Globus pallidus (tissue), 1 donor: ENCODE measurements around the gene PKN1.

Experiments
- DNase-seq: peaks from one replicate; pipeline ENCODE4 v3.0.0-alpha.2; 2015; ENCODE audit warnings: low spot score

The PKN1 gene

DNA sequence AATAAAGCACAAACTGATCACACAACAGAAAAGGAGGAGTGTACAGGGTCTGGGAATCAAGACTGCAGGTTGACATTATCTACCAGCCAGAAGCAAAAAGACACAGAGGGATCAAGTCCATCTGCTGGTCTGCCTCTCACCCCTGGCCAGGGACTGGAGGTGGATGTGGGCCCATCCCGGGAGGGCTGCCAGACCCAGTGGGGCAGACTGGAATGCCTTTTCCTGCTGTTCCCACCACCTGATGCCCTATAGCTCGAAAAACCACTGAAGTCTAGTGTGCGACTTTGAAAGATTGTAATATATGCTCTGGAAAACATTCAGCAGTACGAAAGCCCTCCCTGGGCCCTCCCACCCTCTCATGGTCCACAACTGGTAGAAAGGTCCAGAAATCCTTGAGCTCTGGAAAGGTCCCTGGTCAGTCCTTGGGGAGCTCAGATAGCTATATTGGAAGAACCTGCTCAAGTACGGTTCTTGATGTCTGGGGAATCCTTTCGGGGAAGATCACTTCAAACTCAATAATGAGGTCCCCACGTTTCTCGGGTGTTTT lies 82.5 kb downstream of the PKN1 start:
- DNase-seq = peak; percentile 50

DNA sequence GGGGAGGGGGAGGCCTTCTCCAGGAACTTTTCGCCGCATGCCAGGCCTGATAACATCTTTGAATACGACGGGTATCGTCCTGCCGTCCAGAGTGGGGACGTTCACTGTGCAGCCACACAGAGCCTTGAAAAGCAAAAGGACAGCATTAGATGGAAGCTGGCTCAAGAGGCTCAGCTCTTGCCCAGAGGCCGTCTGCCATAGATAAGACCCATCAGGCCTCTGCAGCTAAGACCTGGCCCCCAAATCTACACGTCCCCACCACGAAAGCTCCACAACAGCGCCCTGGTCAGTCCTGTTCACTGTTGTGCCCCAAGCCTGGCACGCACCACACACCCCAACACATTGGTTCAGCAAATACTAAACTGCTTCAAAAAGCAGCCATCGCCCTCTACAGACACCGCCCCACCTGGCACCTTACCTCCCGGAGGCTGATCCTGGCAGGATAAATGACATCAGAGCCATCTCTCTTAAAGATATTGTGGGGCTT lies 83.0 kb downstream of the PKN1 start:
- no peak for DNase-seq

DNA sequence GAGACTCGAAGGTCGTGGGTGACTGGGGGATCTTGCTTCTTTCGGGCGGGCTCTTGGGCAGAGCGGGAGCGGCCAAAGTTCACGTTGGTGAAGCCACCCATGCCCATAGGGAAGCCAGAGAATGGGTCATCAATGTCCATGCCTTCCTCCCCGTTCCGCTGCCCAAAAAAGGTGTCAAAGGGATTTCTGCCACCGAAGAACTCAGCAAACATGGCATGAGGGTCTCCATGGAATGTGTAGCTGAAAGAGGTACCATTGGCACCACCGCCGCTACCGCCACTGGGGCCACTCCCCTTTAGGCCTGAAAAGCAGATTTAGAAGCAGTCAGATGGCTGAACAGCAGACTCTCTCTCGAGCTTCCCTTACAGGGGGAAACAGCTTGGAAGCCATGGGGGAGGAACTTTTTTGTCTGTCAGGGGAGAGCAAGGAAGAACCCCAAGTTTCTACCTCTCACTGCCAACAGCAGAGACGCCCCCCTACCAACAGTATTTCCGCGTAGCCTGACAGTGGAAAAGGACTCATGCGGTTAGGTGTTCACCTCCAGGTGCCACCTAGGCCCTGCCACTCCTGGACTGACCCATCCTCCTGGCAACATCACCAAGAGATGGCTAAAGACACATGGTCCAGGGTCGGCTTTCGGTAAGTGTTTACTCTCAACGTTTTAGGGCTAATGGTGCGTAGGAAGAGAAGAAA lies 83.8 kb downstream of the PKN1 start:
- DNase-seq = peak; percentile 53

DNA sequence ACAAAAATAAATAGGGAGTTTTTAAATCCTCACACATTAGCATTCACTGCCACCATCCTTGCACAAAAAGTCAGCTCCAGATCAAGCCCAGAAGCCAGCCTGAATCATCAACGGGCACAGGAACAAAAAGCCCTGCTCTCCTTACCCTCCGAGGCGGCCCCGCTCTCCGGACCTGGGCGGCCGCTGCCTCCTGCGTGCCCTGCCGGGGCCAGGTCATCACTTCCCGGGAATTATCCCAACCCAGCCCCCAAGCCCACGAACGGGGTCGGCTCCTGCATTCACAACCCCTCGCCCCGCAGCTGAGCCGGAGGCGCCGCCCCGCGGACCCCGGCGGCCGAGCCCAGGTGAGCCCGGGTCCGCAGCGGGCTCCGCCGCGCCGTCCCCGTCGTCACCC lies 84.3 kb downstream of the PKN1 start:
- DNase-seq = peak; percentile 46

- peak; percentile 85 for DNase-seq
These were observed 84.9 kb downstream of the PKN1 start, which contains the start of gene DNAJB1 for GRCh38 chr19:14517840-14518505. DNAJB1 (minus strand) TSS chr19:14518397; CDS start chr19:14518349, 48 bp downstream.

DNA sequence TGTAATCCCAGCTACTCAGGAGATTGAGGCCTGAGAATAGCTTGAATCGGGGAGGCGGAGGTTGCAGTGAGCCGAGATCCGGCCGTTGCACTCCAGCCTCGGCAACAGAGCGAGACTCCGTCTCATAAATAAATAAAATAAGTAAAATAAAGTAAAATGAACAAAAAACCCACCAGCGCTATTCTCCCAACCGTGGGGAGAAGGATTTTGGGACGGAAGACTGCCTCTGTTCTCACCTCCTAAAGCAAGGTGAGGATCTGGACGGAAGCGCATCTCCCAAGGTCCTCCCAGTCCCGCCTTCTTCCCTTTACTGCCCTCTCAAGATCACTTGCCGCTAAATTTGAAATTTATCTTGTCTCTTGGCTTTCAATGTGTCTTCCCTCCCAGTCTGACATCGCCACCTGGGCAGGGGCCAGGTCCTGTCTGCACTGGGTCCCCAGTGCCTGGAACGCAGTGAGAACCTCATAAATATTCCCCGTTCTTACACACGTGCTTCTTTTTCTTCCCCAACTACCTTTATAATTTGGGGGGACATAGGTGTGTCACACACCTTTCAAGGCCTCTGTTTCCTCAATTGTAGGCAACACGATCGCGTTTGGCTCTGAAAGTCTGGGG lies 86.2 kb downstream of the PKN1 start:
- no peak for DNase-seq

DNA sequence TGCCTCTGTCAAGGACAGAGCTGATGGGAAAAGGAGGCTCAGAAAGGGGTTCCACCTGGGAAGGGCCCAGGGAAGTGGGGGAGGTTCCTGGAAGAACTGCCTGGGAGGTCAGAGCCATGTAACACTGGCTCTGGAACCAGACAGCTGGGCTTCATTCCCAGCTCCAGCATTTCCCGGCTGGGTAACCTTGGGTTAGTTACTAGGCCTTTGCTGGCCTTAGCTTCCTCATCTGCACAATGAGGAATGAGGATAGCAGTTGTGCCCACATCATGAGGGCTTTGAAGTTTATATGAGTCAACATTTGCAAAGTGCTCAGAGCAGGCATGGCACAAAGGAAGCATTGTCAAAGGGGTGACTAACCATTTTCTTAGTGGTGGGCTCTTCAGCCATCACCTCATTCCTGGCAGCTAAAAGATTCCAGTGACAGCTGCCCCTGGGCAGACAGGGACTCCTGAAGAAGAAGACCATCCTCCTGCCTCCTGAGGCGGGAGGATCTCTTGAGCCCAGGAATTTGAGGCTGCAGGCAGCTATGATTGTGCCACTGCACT lies 86.8 kb downstream of the PKN1 start:
- DNase-seq = no peak

GRCh38 chr19:14520543-14520942 lies 87.4 kb downstream of the PKN1 start:
- DNase-seq = no peak
